Ecto neural progenitor cell (in vitro differentiated cells): ENCODE results near the gene RTP5.
"Not testable (repeated sequence)": the region's sequence is repeated elsewhere in the genome, so short reads cannot be mapped to it uniquely, and the experiment has no call there.

Experiments used
- DNase-seq: peaks from one replicate; pipeline ENCODE4 v3.0.0-alpha.2; 2018; ENCODE audit warnings: low spot score

Gene RTP5

DNA sequence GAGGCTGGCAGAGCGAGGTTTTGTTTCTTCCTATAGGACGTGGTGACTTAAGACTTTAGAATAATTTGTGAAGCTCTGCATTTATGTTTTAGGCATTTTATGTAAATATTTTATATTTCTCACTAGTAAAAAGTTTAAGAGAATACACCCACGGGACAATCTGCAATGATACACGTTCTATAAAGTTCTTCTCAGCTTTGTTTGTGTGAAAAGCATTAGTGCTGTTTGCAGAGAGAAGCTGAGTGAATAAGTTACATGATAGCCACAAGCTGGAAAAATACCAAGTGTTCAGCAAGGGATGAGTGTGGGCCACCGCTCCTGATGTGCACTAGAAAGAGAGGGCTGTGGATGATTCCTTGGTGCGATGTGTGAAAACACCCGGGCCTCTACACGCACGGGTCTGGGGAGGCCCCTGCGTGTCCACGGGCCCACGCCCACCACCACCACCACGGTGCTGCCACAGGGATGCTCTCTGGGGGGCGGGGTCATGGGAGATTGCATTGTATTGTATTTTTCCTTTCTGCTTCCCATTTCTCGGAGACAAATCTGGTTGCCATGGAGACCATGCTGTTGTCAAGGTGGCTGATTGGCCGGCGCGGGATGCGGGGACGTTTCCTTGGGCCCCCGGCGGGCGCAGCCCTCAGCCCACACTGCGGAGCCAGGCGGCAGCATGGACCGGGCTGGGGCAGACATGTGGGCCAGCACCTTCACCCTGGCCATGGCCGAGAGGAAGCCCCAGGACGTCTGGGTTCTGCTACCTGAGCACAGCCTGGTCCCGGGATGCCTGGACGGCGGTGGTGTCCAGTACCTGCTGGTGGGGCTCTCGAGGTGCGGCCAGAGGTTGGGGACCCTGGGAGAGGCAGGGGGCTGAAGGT lies at the start of gene RTP5:
Gene RTP5 (plus strand): TSS at position 643 of the 875 bp plus-strand sequence. CDS start 28 bp downstream, at position 671.
- DNase-seq = no peak

- DNase-seq = not testable (repeated sequence)
These were observed 49.4 kb upstream of the RTP5 start for GRCh38 chr2:241819947-241820624.

- peak; percentile 45 for DNase-seq
These were observed 48.7 kb upstream of the RTP5 start for GRCh38 chr2:241820625-241821384.

GRCh38 chr2:241821460-241822263 lies 47.9 kb upstream of the RTP5 start:
- no peak for DNase-seq

- no peak for DNase-seq
These were observed 47.3 kb upstream of the RTP5 start for GRCh38 chr2:241822264-241822623.

DNA sequence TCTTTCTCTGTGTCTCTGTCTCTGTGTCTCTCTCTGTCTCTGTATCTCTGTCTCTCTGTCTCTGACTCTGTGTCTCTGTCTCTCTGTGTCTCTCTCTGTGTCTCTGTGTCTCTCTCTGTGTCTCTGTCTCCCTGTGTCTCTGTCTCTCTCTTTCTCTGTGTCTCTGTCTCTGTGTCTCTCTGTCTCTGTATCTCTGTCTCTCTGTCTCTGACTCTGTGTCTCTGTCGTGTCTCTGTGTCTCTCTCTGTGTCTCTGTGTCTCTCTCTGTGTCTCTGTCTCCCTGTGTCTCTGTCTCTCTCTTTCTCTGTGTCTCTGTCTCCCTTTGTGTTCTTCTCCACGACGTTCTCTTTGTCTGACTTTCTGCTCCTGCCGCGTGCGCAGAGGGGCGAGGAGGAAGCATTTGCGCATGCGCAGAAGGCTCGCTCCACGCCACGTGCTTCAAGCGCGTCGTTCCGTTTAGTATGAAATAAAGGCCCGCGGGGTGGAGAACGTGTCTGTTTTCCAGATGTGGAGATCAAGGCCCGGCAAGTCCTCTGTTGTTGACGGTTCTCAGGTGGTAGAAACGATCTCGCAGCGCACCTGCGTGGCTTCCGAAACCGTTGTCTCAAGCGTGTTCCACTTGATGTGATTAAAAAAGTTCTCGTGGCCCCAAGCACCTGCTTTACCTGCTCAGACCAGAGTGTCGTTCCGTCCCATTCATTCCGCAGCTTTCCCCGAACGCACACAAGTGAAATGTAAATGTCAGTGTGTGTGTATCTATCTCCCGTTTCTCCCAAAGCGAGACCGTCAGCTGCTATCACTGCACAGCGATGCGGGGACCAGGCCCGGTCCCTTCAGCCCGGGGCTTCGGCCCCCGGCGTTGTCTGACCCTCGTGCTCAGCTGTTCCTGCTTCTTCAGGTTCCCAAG lies 45.7 kb upstream of the RTP5 start:
- not testable (repeated sequence) for DNase-seq

- DNase-seq = no peak
These were observed 42.1 kb upstream of the RTP5 start for GRCh38 chr2:241827394-241827793.

- no peak for DNase-seq
These were observed 36.3 kb upstream of the RTP5 start for GRCh38 chr2:241833101-241833663.

DNA sequence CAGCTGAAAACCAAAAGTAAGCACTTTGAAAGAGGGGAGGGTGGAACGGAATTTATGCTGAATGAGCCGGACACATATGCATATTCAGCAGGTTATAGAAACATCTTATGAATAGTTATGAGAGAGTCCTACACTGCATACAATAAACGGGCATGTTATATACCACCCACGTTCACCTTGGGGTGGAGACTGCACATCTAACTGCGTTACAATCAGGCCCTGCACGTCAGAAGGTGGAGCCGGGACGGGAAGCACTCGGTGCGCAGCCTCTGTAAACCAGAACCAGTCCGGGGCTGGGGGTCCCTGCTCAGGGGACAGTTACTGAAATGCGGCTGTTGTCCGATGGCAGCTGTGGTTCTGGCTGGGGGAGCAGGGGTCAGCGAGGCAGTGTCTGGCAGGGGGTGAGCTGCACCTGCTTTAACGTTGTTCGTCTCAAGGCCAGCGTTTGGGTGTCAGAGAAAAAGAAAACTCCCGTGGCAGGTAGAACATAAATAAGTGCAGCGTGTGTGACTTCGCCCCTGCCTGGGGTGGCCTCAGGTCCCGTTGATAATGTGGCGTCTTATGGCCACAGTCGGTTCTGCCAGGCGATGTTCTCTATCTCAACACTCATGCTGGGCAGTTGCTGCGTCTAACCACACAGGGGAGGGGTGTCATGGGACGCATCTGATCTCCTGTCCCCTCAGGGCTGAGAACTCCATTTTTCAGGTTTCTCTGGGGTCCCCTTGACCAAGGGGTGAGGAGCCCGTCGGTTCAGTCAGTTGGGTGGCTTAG lies 35.6 kb upstream of the RTP5 start:
- not testable (repeated sequence) for DNase-seq

- DNase-seq = no peak
These were observed 34.9 kb upstream of the RTP5 start for GRCh38 chr2:241834527-241835210.

- DNase-seq = no peak
These were observed 33.9 kb upstream of the RTP5 start for GRCh38 chr2:241835611-241836010.

GRCh38 chr2:241836292-241836691 lies 33.2 kb upstream of the RTP5 start:
- no peak for DNase-seq

DNA sequence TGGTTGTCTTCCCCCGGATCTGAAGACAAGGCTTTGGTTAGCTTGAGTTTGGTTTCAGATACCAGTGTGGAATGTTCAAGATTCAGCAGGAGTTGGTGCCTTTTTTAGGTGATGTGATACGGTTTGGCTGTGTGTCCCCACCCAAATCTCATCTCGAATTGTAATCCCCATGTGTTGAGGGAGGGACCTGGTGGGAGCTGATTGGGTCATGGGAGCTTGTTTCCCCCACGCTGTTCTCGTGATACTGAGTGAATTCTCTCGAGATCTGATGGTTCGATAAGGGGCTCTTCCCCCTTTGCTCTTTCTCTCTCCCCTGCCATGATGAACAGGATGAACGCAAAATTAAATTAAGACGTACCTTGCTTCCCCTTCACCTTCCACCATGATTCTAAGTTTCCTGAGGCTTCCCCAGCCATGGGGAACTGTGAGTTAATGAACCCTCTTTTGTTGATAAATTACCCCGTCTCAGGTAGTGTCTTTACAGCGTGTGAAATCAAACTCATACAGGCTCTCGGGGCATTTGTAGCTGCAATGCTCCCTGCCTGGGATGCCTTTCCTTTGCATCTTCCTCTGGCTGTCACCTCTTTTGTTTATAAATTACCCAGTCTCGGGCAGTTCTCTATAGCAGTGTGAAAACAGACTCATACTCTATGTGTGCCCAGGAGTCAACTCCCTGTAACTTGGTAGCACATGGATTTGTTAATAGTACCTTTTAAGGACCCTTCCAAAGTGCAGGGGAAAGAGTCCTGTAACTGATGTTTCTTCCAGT lies 32.1 kb upstream of the RTP5 start:
- DNase-seq = no peak

GRCh38 chr2:241841181-241842066 lies 28.1 kb upstream of the RTP5 start:
- DNase-seq = no peak

DNA sequence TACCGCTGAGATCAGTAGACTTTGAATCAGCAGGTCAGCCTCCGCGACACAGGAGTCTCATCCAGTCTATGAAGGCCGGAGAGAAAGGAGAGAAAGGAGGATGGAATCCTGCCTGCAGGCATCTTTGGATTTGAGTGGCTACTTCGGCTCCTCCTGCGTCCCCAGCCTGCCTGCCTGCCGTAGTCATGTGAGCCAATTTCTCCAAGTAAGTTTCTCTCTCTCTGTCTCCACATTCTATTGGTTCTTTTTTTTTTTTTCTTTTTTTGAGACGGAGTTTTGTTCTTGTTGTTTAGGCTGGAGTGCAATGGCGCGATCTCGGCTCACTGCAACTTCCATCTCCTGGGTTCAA lies 27.5 kb upstream of the RTP5 start:
- DNase-seq = peak; percentile 48

DNA sequence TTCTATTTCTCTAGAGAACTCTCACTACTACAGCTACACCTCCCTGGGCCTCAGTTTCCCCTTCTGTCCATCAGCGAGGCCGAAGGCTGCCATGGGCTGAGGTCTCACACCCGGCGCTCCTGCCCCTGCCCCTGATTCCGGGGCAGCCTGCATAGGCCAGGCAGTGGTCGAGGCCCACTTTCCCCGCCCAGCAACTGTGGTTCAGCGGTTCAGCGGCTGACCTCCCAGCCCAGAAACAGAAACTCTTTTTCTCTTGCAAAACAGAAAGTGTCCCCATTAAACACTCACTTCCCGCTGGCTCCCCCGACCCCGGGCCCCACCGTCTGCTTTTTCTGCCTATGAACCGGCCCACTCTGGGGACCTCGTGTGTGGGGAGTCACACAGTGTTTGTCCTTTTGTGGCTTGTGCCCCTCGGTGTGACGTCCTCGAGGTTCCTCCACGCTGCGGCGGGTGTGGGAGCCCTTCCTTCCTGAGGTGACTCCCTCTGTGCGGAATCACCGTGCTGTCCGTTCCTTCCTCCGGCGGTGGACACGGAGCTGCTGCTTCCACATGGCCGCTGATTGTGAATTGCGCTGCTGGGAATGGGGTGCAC lies 26.8 kb upstream of the RTP5 start:
- peak; percentile 47 for DNase-seq
